Brain microvascular endothelial cell (primary cell): ENCODE data around the gene CDCA8.
"Not testable (repeated sequence)": the region's sequence is repeated elsewhere in the genome, so short reads cannot be mapped to it uniquely, and the experiment has no call there.

Experiments
- DNase-seq: peaks from one replicate; pipeline ENCODE4 v3.0.0-alpha.2; 2020
- H3K27ac ChIP-seq: fragments of 250-450 bp; sonication (Bioruptor Pico); 2 replicates; pipeline ENCODE4 v1.5.1; 2020; ENCODE audit warnings: mild to moderate bottlenecking, moderate library complexity
- H3K27me3 ChIP-seq: fragments of 250-450 bp; sonication (Bioruptor Pico); replicated peaks from 2 replicates; pipeline ENCODE4 v1.5.1; 2020; ENCODE audit warnings: mild to moderate bottlenecking
- H3K36me3 ChIP-seq: fragments of 250-450 bp; sonication (Bioruptor Pico); replicated peaks from 2 replicates; pipeline ENCODE4 v1.5.1; 2020; ENCODE audit warnings: mild to moderate bottlenecking
- H3K4me3 ChIP-seq: 2 replicates; pipeline ENCODE4 v1.5.1; 2011; ENCODE audit warnings: low read depth, mild to moderate bottlenecking, control low read depth, low read length, moderate library complexity
- CTCF ChIP-seq: IDR thresholded peaks from 2 replicates; pipeline ENCODE4 v1.5.1; 2011; ENCODE audit warnings: low read depth, mild to moderate bottlenecking, moderate library complexity, low read length, control low read depth, inconsistent platforms; ENCODE audit errors: missing control alignments
- in situ Hi-C: cut with HindIII; loops from 2 replicates; pipeline ENCODE4 v1.10.0; 2017; ENCODE audit warnings: low sequenced_read_pairs, low pct_ligation_motif_present

Gene CDCA8

GRCh38 chr1:37676281-37677142 lies 15.8 kb upstream of the CDCA8 start:
- H3K36me3 ChIP-seq = peaks cover 4% of the 10 kb centered on the region
- H3K4me3 ChIP-seq = no peak overlapping the region
- in situ Hi-C loops = no loop called here
- no peaks in the 10 kb centered on the region for H3K27me3 ChIP-seq
- no peak overlapping the region for H3K27ac ChIP-seq
- TF ChIP-seq CTCF = no peak
- DNase-seq = no peak

GRCh38 chr1:37677143-37677439 lies 15.2 kb upstream of the CDCA8 start:
- no peaks in the 10 kb centered on the region for H3K27me3 ChIP-seq
- no peak for TF ChIP-seq CTCF
- in situ Hi-C loops = no loop called here

GRCh38 chr1:37677808-37678207 lies 14.5 kb upstream of the CDCA8 start:
- H3K4me3 ChIP-seq = no peak overlapping the region
- peaks cover 7% of the 10 kb centered on the region for H3K36me3 ChIP-seq
- TF ChIP-seq CTCF = no peak
- H3K27me3 ChIP-seq = no peaks in the 10 kb centered on the region
- in situ Hi-C loops = no loop called here
- DNase-seq = no peak
- H3K27ac ChIP-seq = no peak overlapping the region

More at GRCh38 chr1:37677143-37677439, 15.2 kb upstream of the CDCA8 start:
- no peak for DNase-seq
- Histone ChIP-seq H3K4me3 (no peak overlapping the region), H3K27ac (no peak overlapping the region), H3K36me3 (peaks cover 4% of the 10 kb centered on the region)

- H3K27me3 ChIP-seq = no peaks in the 10 kb centered on the region
- in situ Hi-C loops = no loop called here
- no peak for DNase-seq
- no peak overlapping the region for H3K4me3 ChIP-seq
- H3K36me3 ChIP-seq = peaks cover 30% of the 10 kb centered on the region
- no peak overlapping the region for H3K27ac ChIP-seq
- TF ChIP-seq CTCF = no peak
Observed at GRCh38 chr1:37680933-37681332, 11.4 kb upstream of the CDCA8 start.

- DNase-seq = peak; percentile 62
- H3K27me3 ChIP-seq = no peaks in the 10 kb centered on the region
- in situ Hi-C loops = no loop called here
- H3K27ac ChIP-seq = no peak overlapping the region
- H3K36me3 ChIP-seq = peaks cover 39% of the 10 kb centered on the region
- H3K4me3 ChIP-seq = no peak overlapping the region
- TF ChIP-seq CTCF = peak; percentile 89
Observed at GRCh38 chr1:37682334-37682987, 9.9 kb upstream of the CDCA8 start.

GRCh38 chr1:37684182-37684581 lies 8.1 kb upstream of the CDCA8 start:
- H3K27me3 ChIP-seq, in situ Hi-C loops, DNase-seq, H3K4me3 ChIP-seq, H3K27ac ChIP-seq: not testable (repeated sequence)
- peaks cover 39% of the 10 kb centered on the region for H3K36me3 ChIP-seq
